Liver (tissue), 9 donors: ENCODE measurements around the gene C11orf21. TPM values are rescaled to one million over a fixed set of nuclear protein-coding genes. Genes with fewer than 3 reads are reported as not detected.

Experiments used
- DNase-seq: peaks from one replicate; pipeline ENCODE4 v3.0.0-alpha.2; 2017; ENCODE audit warnings: low spot score
- H3K27ac ChIP-seq, 2 donors: one replicate each; pipeline ENCODE4 v1.7.0; 2013; ENCODE audit warnings: inconsistent platforms in 2 of 2, low read length in 2 of 2, control low read depth in 1 of 2, low read depth in 1 of 2, mild to moderate bottlenecking in 1 of 2
- H3K27me3 ChIP-seq, 4 donors: one replicate each; pipeline versions ENCODE4 v1.6.1 to v1.7.0; 2013; ENCODE audit warnings: low read length in 3 of 4, inconsistent platforms in 1 of 4, mild to moderate bottlenecking in 1 of 4, moderate library complexity in 1 of 4; ENCODE audit not compliant: control insufficient read depth in 4 of 4, insufficient read depth in 4 of 4
- H3K36me3 ChIP-seq, 4 donors: one replicate each; pipeline versions ENCODE4 v1.6.1 to v1.7.0; 2013; ENCODE audit warnings: low read length in 3 of 4, mild to moderate bottlenecking in 3 of 4, low read depth in 1 of 4, moderate library complexity in 1 of 4; ENCODE audit not compliant: control insufficient read depth in 4 of 4, insufficient read depth in 3 of 4
- H3K4me1 ChIP-seq, 4 donors: one replicate each; pipeline versions ENCODE4 v1.6.1 to v1.7.0; 2013; ENCODE audit warnings: low read length in 3 of 4, mild to moderate bottlenecking in 3 of 4, moderate library complexity in 1 of 4; ENCODE audit not compliant: control insufficient read depth in 4 of 4, insufficient read depth in 4 of 4
- H3K4me3 ChIP-seq, 3 donors: one replicate each; pipeline versions ENCODE4 v1.6.1 to v1.7.0; 2013; ENCODE audit warnings: low read length in 3 of 3, control low read depth in 1 of 3, low read depth in 1 of 3, mild to moderate bottlenecking in 1 of 3
- H3K9ac ChIP-seq, 2 donors: one replicate each; pipeline ENCODE4 v1.7.0; 2013; ENCODE audit warnings: low read length in 2 of 2, mild to moderate bottlenecking in 2 of 2, moderate library complexity in 2 of 2, control low read depth in 1 of 2, low read depth in 1 of 2
- H3K9me3 ChIP-seq, 4 donors: one replicate each; pipeline versions ENCODE4 v1.6.1 to v1.7.0; 2013; ENCODE audit warnings: low read length in 3 of 4; ENCODE audit not compliant: control insufficient read depth in 4 of 4
- ATF3 ChIP-seq: IDR thresholded peaks from 2 replicates; pipeline ENCODE4 v1.6.1; 2016; ENCODE audit warnings: antibody characterized with exemption
- CTCF ChIP-seq: fragments of 150-350 bp; IDR thresholded peaks from 2 replicates; pipeline ENCODE4 v1.5.1; 2017; ENCODE audit warnings: improper control_type of control experiment, low read depth, low read length; ENCODE audit not compliant: missing input control
- EGR1 ChIP-seq, 2 donors: IDR thresholded peaks; 2 replicates each; pipeline ENCODE4 v1.6.1; 2016 to 2018; ENCODE audit warnings: antibody characterized with exemption in 2 of 2, low read depth in 2 of 2
- FOXA1 ChIP-seq: IDR thresholded peaks from 2 replicates; pipeline ENCODE4 v1.6.1; 2016; ENCODE audit warnings: antibody characterized with exemption
- FOXA2 ChIP-seq: IDR thresholded peaks from 2 replicates; pipeline ENCODE4 v1.6.1; 2016; ENCODE audit warnings: antibody characterized with exemption
- GABPA ChIP-seq, 2 donors: IDR thresholded peaks in 1 of 2; conservative IDR thresholded peaks in 1 of 2; 2 replicates each; pipeline ENCODE4 v1.6.1; 2016; ENCODE audit warnings: antibody characterized with exemption in 2 of 2, mild to moderate bottlenecking in 1 of 2, moderate library complexity in 1 of 2
- HNF4A ChIP-seq, 2 donors: conservative IDR thresholded peaks; 2 replicates each; pipeline ENCODE4 v1.6.1; 2016; ENCODE audit warnings: antibody characterized with exemption in 2 of 2, mild to moderate bottlenecking in 2 of 2
- HNF4G ChIP-seq: IDR thresholded peaks from 2 replicates; pipeline ENCODE4 v1.6.1; 2016; ENCODE audit warnings: antibody characterized with exemption
- JUND ChIP-seq, 2 donors: IDR thresholded peaks; 2 replicates each; pipeline ENCODE4 v1.6.1; 2016; ENCODE audit warnings: antibody characterized with exemption in 2 of 2
- MAX ChIP-seq: IDR thresholded peaks from 2 replicates; pipeline ENCODE4 v1.6.1; 2016; ENCODE audit warnings: antibody characterized with exemption
- NR2F2 ChIP-seq: IDR thresholded peaks from 2 replicates; pipeline ENCODE4 v1.6.1; 2016; ENCODE audit warnings: antibody characterized with exemption
- RAD21 ChIP-seq, 2 donors: IDR thresholded peaks; 2 replicates each; pipeline ENCODE4 v1.6.1; 2016; ENCODE audit warnings: antibody characterized with exemption in 2 of 2, mild to moderate bottlenecking in 2 of 2
- REST ChIP-seq: IDR thresholded peaks from 2 replicates; pipeline ENCODE4 v1.6.1; 2016; ENCODE audit warnings: antibody characterized with exemption, mild to moderate bottlenecking
- RXRA ChIP-seq, 2 donors: IDR thresholded peaks; 2 replicates each; pipeline ENCODE4 v1.6.1; 2017 to 2018; ENCODE audit warnings: antibody characterized with exemption in 2 of 2, mild to moderate bottlenecking in 1 of 2
- SP1 ChIP-seq: IDR thresholded peaks from 2 replicates; pipeline ENCODE4 v1.6.1; 2018; ENCODE audit warnings: antibody characterized with exemption, mild to moderate bottlenecking
- TAF1 ChIP-seq: conservative IDR thresholded peaks from 2 replicates; pipeline ENCODE4 v1.6.1; 2016; ENCODE audit warnings: antibody characterized with exemption, mild to moderate bottlenecking
- YY1 ChIP-seq: IDR thresholded peaks from 2 replicates; pipeline ENCODE4 v1.6.1; 2016; ENCODE audit warnings: antibody characterized with exemption, mild to moderate bottlenecking
- ZBTB33 ChIP-seq: IDR thresholded peaks from 2 replicates; pipeline ENCODE4 v1.6.1; 2016; ENCODE audit warnings: antibody characterized with exemption
- WGBS: extraction: QIAGEN DNeasy Blood & Tissue Kit; methylation state at CpG from one replicate; pipeline ENCODE4 v1.1.7; 2013; 5-methylcytosine and 5-hydroxymethylcytosine counted together
- polyA plus RNA-seq, 2 donors: library from polyadenylated mRNA; stranded (reverse) in 1 of 2; unstranded in 1 of 2; fragments of 200-250 nt in 1 of 2; fragments of >200 nt in 1 of 2; fragmentation: Nextera tagmentation in 1 of 2; extraction: Ambion mirVana in 1 of 2; gene quantifications; one replicate each; pipeline versions ENCODE4 v1.2.1 to v1.2.3, GENCODE V29; 2013 to 2015
- total RNA-seq, 2 donors: library from RNA; depleted of rRNA; stranded (reverse); fragments of >200 nt; gene quantifications; one replicate each; pipeline ENCODE4 v1.2.3, GENCODE V29; 2014
- donor health status: healthy.
- donor health status: healthy.
- donor health status: healthy.
- donor health status: healthy.
- donor health status: healthy.

C11orf21 gene
- total and polyA plus RNA-seq, 4 donors, result 0.14 to 16.2 (median 0.44) TPM

GRCh38 chr11:2271077-2271326 is 30.7 kb downstream of the C11orf21 start:
- WGBS, result 4% methylated on average over 28 of the region's 28 CpGs
- Histone ChIP-seq H3K27me3 (peaks cover 2 to 27% (median 2%) of the 10 kb centered on the region in 4 donors), H3K9me3 (no peaks in the 10 kb centered on the region), H3K27ac (no peak overlapping the region), H3K9ac (no peak overlapping the region), H3K4me1 (peaks cover 6 to 25% (median 14%) of the 10 kb centered on the region in 4 donors), H3K4me3 (peak overlapping the region in 1 of 3 donors; percentile 61), H3K36me3 (no peaks in the 10 kb centered on the region)
- no peak for DNase-seq
- TF ChIP-seq CTCF, result no peak
- no peak for TF ChIP-seq ZBTB33
- TF ChIP-seq FOXA2, result no peak
- no peak for TF ChIP-seq HNF4G
- TF ChIP-seq TAF1, result no peak
- no peak for TF ChIP-seq NR2F2
- no peak for TF ChIP-seq EGR1 (IDR thresholded peaks at IDR 0.05; ENCODE audit: low read depth in 2 of 2)
- no peak for TF ChIP-seq FOXA1
- TF ChIP-seq GABPA (IDR thresholded peaks at IDR 0.05 in 1 of 2, conservative IDR thresholded peaks at IDR 0.05 in 1 of 2), result no peak
- TF ChIP-seq YY1, result no peak
- TF ChIP-seq RXRA (IDR thresholded peaks at IDR 0.05), result no peak
- TF ChIP-seq MAX, result no peak
- TF ChIP-seq ATF3, result no peak
- no peak for TF ChIP-seq REST
- no peak for TF ChIP-seq SP1
- TF ChIP-seq RAD21 (IDR thresholded peaks at IDR 0.05), result no peak
- no peak for TF ChIP-seq JUND (IDR thresholded peaks at IDR 0.05)
- no peak for TF ChIP-seq HNF4A (conservative IDR thresholded peaks at IDR 0.05)
